Measurements from ENCODE around the gene ZMPSTE24. TPM values are rescaled to one million over a fixed set of nuclear protein-coding genes. Genes with fewer than 3 reads are reported as not detected.

ZMPSTE24 gene
- polyA plus RNA-seq, 3 donors: 6.4 to 45.6 (median 36.0) TPM

DNA sequence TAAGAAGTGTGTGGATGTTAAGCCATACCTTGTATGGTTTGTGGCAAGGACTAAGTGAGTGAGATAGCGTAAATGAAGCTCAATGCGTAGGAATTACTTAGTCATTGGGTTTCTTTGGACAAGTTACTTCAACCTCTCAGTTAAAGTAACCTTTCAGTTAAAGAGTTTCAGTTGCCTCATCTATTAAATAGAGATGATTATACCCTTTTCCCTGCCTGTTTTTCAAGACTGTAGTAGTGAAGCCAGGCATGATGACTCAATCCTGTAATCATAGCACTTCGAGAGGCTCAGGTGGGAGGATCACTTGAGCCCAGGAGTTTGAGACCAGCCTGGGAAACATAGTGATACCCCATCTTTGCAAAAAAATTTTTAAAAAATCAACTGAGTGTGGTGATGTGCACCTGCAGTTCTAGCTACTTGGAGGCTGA, 6.3 kb downstream of the ZMPSTE24 start:
- Histone ChIP-seq H3K4me2 (replicated peaks; ENCODE audit: extremely low read depth, low read length, poor library complexity, severe bottlenecking) (no peak overlapping the region), H3K27me3 (ENCODE audit: control insufficient read depth in 2 of 2, insufficient read depth in 2 of 2, low read length in 2 of 2) (no peaks in the 10 kb centered on the region), H3K4me3 (replicated peaks in 1 of 3; ENCODE audit: low read depth in 2 of 3, low read length in 3 of 3) (no peak overlapping the region), H2AFZ (ENCODE audit: insufficient read depth, low read depth, low read length, poor library complexity, severe bottlenecking) (no peak overlapping the region), H3K79me2 (ENCODE audit: insufficient read depth, low read length) (peaks cover 58% of the 10 kb centered on the region), H3K27ac (ENCODE audit: low read depth in 1 of 2, low read length in 2 of 2) (no peak overlapping the region), H3K4me1 (ENCODE audit: control insufficient read depth in 1 of 2, insufficient read depth in 2 of 2, low read length in 2 of 2) (no peaks in the 10 kb centered on the region), H3K36me3 (replicated peaks in 1 of 2; ENCODE audit: control insufficient read depth in 1 of 2, insufficient read depth in 2 of 2, low read length in 2 of 2) (peaks cover 76 to 98% of the 10 kb centered on the region in 2 donors), H4K20me1 (ENCODE audit: insufficient read depth, low read length) (peaks cover 21% of the 10 kb centered on the region), H3K9me3 (replicated peaks in 1 of 2; ENCODE audit: control insufficient read depth in 1 of 2, insufficient read depth in 1 of 2, low read length in 2 of 2) (no peaks in the 10 kb centered on the region), H3K9ac (ENCODE audit: insufficient read depth, low read length, poor library complexity, severe bottlenecking) (no peak overlapping the region)
- Mint-ChIP-seq H3K27me3 (ENCODE audit: low read depth in 3 of 3) (no peaks in the 10 kb centered on the region), H3K4me1 (peaks cover 4% of the 10 kb centered on the region), H3K9me3 (no peaks in the 10 kb centered on the region), H3K4me3 (no peak overlapping the region), H3K27ac (no peak overlapping the region), H3K36me3 (peaks cover 63 to 79% of the 10 kb centered on the region in 2 donors)
- WGBS (ENCODE audit: insufficient coverage): no CpG with 5 or more reads among the region's 3 CpGs
- no peak for DNase-seq
- intact Hi-C loops (cut with micrococcal nuclease): no loop called here
- TF ChIP-seq, protein P1, sequence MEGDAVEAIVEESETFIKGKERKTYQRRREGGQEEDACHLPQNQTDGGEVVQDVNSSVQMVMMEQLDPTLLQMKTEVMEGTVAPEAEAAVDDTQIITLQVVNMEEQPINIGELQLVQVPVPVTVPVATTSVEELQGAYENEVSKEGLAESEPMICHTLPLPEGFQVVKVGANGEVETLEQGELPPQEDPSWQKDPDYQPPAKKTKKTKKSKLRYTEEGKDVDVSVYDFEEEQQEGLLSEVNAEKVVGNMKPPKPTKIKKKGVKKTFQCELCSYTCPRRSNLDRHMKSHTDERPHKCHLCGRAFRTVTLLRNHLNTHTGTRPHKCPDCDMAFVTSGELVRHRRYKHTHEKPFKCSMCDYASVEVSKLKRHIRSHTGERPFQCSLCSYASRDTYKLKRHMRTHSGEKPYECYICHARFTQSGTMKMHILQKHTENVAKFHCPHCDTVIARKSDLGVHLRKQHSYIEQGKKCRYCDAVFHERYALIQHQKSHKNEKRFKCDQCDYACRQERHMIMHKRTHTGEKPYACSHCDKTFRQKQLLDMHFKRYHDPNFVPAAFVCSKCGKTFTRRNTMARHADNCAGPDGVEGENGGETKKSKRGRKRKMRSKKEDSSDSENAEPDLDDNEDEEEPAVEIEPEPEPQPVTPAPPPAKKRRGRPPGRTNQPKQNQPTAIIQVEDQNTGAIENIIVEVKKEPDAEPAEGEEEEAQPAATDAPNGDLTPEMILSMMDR (IDR thresholded peaks at IDR 0.05): no peak

DNA sequence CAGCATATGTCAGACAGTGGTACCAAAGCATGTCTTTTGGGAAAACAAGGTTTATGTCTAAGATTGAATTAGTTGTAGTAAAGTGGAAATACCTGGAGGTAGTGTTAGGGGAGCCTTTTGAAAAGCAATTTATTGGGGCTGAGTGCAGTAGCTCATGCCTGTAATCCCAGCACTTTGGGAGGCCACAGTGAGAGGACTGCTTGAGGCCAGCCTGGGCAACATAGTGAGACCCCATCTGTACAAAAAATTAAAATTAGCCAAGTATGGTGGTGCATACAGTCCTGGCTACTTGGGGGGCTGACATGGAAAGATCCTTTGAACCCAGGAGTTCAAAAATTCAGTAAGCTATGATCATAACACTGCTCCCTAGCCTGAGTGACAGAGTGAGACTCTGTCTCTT, 7.3 kb downstream of the ZMPSTE24 start:
- Mint-ChIP-seq H3K4me3 (no peak overlapping the region), H3K4me1 (no peaks in the 10 kb centered on the region), H3K36me3 (peaks cover 68 to 85% of the 10 kb centered on the region in 2 donors), H3K27ac (no peak overlapping the region), H3K9me3 (no peaks in the 10 kb centered on the region), H3K27me3 (ENCODE audit: low read depth in 3 of 3) (no peaks in the 10 kb centered on the region)
- H3K9me3 ChIP-seq (replicated peaks in 1 of 2; ENCODE audit: control insufficient read depth in 1 of 2, insufficient read depth in 1 of 2, low read length in 2 of 2): no peaks in the 10 kb centered on the region
- H3K4me3 ChIP-seq (replicated peaks in 1 of 3; ENCODE audit: low read depth in 2 of 3, low read length in 3 of 3): no peak overlapping the region
- H3K9ac ChIP-seq (ENCODE audit: insufficient read depth, low read length, poor library complexity, severe bottlenecking): no peak overlapping the region
- H3K27me3 ChIP-seq (ENCODE audit: control insufficient read depth in 2 of 2, insufficient read depth in 2 of 2, low read length in 2 of 2): no peaks in the 10 kb centered on the region
- no peak for DNase-seq
- H4K20me1 ChIP-seq (ENCODE audit: insufficient read depth, low read length): peaks cover 21% of the 10 kb centered on the region
- no peak overlapping the region for H3K27ac ChIP-seq (ENCODE audit: low read depth in 1 of 2, low read length in 2 of 2)
- no peaks in the 10 kb centered on the region for H3K4me1 ChIP-seq (ENCODE audit: control insufficient read depth in 1 of 2, insufficient read depth in 2 of 2, low read length in 2 of 2)
- intact Hi-C loops (cut with micrococcal nuclease): loop anchor here in 1 of 2 donors (5.0 kb wide), 1 partner anchor 47 kb away; no protein-coding TSS in a partner anchor
- H3K36me3 ChIP-seq (replicated peaks in 1 of 2; ENCODE audit: control insufficient read depth in 1 of 2, insufficient read depth in 2 of 2, low read length in 2 of 2): peaks cover 84 to 98% of the 10 kb centered on the region in 2 donors
- TF ChIP-seq, protein P1 (IDR thresholded peaks at IDR 0.05): no peak
- H2AFZ ChIP-seq (ENCODE audit: insufficient read depth, low read depth, low read length, poor library complexity, severe bottlenecking): no peak overlapping the region
- H3K79me2 ChIP-seq (ENCODE audit: insufficient read depth, low read length): peaks cover 49% of the 10 kb centered on the region
- no peak overlapping the region for H3K4me2 ChIP-seq (replicated peaks; ENCODE audit: extremely low read depth, low read length, poor library complexity, severe bottlenecking)
